HCT116 (cell line): ENCODE measurements around the gene SLC23A3.

Experiments used
- CEBPB ChIP-seq: IDR thresholded peaks from 2 replicates; pipeline ENCODE4 v1.6.1; 2012; ENCODE audit warnings: low read depth
- CTCF ChIP-seq, 3 experiments: fragments of 200-600 bp in 1 of 3; sonication (generic) in 1 of 3; IDR thresholded peaks in 2 of 3; conservative IDR thresholded peaks in 1 of 3; 2 replicates each; pipeline ENCODE4 v1.5.1; 2012 to 2017; ENCODE audit warnings: low read depth in 2 of 3, low read length in 2 of 3, antibody characterized with exemption in 1 of 3, borderline replicate concordance in 1 of 3, control low read depth in 1 of 3, mild to moderate bottlenecking in 1 of 3, mixed read lengths in 1 of 3, mixed run types in 1 of 3, moderate library complexity in 1 of 3; ENCODE audit not compliant: insufficient read depth in 1 of 3
- EZH2 ChIP-seq: fragments of 200-600 bp; sonication (generic); IDR thresholded peaks from 2 replicates; pipeline ENCODE4 v1.6.1; 2017; ENCODE audit warnings: antibody characterized with exemption, mixed run types
- EZH2phosphoT487 ChIP-seq: fragments of 200-600 bp; IDR thresholded peaks from 2 replicates; pipeline ENCODE4 v1.6.1; 2018; ENCODE audit warnings: antibody characterized with exemption, borderline replicate concordance
- FOSL1 ChIP-seq: IDR thresholded peaks from 2 replicates; pipeline ENCODE4 v1.6.1; 2012; ENCODE audit warnings: low read depth
- POLR2A ChIP-seq: IDR thresholded peaks from 2 replicates; pipeline ENCODE4 v1.7.0; 2011; ENCODE audit warnings: borderline replicate concordance; ENCODE audit not compliant: insufficient read depth, insufficient read length; ENCODE audit errors: extremely low read depth
- POLR2AphosphoS5 ChIP-seq: IDR thresholded peaks from 2 replicates; pipeline ENCODE4 v1.6.1; 2011; ENCODE audit warnings: mild to moderate bottlenecking, low read depth, low read length, moderate library complexity
- SIN3A ChIP-seq: IDR thresholded peaks from 2 replicates; pipeline ENCODE4 v1.6.1; 2012; ENCODE audit warnings: low read depth
- TCF7L2 ChIP-seq: IDR thresholded peaks from 2 replicates; pipeline ENCODE4 v1.7.0; 2011; ENCODE audit warnings: borderline replicate concordance, inconsistent platforms; ENCODE audit not compliant: insufficient read depth, insufficient read length; ENCODE audit errors: extremely low read depth
- ZFX ChIP-seq: fragments of 450-650 bp; IDR thresholded peaks from 2 replicates; pipeline ENCODE4 v1.6.1; 2017
- ZNF274 ChIP-seq: fragments of 200-500 bp; sonication (Bioruptor generic); IDR thresholded peaks from 2 replicates; pipeline ENCODE4 v1.6.1; 2014; ENCODE audit warnings: mild to moderate bottlenecking, low read depth, low read length, inconsistent platforms
- TF ChIP-seq, protein P1 (sequence below): IDR thresholded peaks from 2 replicates; pipeline ENCODE4 v1.6.1; 2012

- no peak for TF ChIP-seq CTCF (IDR thresholded peaks at IDR 0.05 in 2 of 3, conservative IDR thresholded peaks at IDR 0.05 in 1 of 3; ENCODE audit: borderline replicate concordance in 1 of 3, insufficient read depth in 1 of 3, low read depth in 2 of 3, low read length in 2 of 3)
- no peak for TF ChIP-seq ZNF274
- no peak for TF ChIP-seq FOSL1
- TF ChIP-seq EZH2phosphoT487 = no peak
- no peak for TF ChIP-seq POLR2AphosphoS5
- TF ChIP-seq POLR2A = no peak
- no peak for TF ChIP-seq ZFX
- TF ChIP-seq EZH2 = no peak
- TF ChIP-seq, protein P1, sequence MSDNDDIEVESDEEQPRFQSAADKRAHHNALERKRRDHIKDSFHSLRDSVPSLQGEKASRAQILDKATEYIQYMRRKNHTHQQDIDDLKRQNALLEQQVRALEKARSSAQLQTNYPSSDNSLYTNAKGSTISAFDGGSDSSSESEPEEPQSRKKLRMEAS = no peak
- no peak for TF ChIP-seq SIN3A
- TF ChIP-seq CEBPB = no peak
- no peak for TF ChIP-seq TCF7L2
Measured at GRCh38 chr2:219165058-219165911, 4.5 kb downstream of the SLC23A3 start.
